GM21367 (cell line): ENCODE measurements around the gene GGT7.
"Not testable (repeated sequence)": the region's sequence is repeated elsewhere in the genome, so short reads cannot be mapped to it uniquely, and the experiment has no call there.

Source experiments
- ATAC-seq: cut with Tn5 transposase; IDR thresholded peaks from one replicate; pipeline ENCODE4 v1.9.1; 2021; ENCODE audit not compliant: unreplicated experiment

GGT7 gene

DNA sequence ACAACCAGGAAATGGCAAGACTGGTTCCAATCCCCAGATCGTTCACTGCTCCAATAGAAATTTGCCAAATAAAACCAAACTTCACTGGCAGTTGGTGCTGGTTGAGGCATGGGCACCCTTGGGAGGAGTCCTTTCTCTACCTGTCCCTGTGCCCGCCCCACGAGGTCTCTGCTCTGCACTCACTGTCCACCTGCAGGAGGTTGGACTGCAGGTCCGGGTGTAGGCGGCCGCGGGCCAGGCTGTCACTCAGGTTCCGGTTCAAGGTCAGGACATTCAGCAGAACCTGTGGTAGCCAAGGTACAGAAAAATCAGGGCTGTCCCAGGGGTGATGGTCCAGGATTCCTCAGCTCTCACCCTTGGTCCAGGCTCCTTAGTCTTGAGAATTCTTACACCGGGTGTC, 22.9 kb downstream of the GGT7 start:
- no peak for ATAC-seq

DNA sequence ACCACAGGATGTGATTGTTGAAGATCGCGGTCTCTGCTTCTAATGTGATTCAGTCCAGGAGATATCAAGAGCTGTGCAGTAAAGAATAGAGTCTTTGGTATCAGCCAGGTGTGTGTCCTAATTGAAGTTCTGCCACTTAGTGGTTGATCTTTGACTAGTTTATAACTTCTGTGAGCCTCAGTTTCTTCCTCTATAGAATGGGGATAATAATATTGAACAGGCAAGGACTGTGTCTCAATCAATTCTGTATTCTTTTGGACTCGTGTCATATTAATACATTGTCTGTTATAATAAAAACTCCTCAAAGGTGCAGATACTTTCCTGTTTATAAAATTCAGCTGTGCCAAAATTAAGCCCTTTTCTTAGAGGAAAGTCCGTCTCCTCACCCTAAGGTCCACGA, 24.1 kb downstream of the GGT7 start:
- ATAC-seq = no peak

DNA sequence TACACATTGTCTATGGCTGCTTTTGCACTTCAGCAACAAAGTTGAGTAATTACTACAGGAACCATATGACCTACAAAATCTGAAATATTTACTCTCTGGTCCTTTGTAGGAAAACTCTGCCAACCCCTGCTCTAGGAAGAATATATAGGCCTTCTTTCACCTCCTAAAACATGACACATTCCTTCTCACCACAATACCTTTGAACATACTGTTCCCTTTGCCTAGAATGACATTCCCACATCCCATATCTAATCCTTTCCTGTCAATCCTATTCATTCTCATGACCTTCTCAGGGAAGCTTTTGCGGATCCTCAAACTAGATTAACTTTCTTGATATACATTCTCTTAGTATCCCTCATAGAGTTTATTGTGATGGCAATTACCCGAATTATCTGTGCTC, 29.2 kb downstream of the GGT7 start:
- no peak for ATAC-seq

DNA sequence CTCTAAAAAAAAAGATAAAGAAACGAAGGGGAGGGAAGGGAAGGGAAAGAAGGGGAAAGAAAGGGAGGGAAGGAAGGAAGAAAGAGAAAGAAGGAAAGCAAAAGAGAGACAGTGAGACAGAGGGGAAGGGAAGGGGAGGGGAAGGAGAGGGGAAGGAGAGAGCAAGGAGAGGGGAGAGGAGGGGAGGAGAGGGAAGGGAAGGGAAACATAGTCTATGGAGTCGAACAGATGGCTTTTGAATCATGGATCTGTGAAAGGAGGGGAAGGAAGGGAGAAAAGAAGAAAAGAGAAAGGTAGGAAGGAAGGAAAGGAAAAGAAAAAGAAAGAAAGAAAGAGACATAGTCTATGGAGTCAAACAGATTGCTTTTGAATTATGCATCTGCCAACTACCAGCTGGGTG, 30.5 kb downstream of the GGT7 start:
- ATAC-seq = no peak

DNA sequence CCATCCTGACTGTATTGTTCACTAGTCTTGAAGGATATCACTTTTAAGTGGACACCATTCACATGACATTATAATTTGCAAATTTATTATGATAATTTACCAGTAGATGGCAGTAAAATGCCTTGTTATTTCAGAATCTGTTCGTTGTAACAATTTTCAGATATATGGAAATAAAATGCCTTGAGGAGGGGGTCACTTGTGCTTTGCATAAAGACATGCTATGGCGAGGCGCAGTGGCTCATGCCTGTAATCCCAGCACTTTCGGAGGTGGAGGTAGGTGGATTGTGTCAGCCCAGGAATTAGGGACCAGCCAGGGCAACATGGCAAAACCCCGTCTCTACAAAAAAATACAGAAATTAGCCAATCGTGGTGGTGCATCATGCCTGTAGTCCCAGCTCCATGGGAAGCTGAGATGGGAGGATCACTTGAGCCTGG, 38.2 kb downstream of the GGT7 start:
- ATAC-seq = no peak

DNA sequence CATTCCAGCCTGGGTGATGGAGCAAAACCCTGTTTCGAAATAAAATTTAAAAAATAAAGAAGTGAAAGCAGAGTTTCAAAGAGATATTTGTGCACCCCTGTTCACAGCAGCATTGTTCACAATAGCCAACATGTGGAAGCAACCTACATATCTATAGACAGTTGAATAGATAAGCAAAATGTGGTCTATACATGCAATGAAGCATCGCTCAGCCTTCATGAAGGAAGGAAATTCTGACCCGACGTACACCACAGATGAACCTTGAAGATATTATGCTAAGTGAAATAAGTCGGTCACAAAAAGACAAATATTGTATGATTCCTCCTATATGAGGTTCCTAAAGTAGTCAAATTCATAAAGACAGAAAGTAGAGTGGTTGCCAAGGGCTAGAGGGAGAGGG, 40.7 kb downstream of the GGT7 start:
- no peak for ATAC-seq

DNA sequence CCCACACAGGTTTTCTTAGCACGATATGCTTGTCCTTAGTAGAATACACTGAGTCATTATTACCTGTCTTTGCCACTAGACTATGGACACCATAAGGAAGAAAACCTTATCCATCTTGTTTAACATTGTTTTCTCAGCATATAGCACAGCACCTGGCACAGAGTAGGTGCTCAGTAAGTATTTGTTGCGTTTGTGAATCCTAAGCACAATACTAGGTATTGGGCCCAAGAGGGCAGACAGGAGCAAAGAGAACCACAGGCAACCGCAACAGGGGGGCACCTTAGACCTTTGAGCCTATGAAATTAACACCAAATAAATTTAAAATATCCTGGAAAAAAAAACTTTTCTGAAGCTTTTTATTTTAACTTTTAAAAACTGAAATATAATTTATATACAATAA, 43.5 kb downstream of the GGT7 start:
- ATAC-seq = no peak

DNA sequence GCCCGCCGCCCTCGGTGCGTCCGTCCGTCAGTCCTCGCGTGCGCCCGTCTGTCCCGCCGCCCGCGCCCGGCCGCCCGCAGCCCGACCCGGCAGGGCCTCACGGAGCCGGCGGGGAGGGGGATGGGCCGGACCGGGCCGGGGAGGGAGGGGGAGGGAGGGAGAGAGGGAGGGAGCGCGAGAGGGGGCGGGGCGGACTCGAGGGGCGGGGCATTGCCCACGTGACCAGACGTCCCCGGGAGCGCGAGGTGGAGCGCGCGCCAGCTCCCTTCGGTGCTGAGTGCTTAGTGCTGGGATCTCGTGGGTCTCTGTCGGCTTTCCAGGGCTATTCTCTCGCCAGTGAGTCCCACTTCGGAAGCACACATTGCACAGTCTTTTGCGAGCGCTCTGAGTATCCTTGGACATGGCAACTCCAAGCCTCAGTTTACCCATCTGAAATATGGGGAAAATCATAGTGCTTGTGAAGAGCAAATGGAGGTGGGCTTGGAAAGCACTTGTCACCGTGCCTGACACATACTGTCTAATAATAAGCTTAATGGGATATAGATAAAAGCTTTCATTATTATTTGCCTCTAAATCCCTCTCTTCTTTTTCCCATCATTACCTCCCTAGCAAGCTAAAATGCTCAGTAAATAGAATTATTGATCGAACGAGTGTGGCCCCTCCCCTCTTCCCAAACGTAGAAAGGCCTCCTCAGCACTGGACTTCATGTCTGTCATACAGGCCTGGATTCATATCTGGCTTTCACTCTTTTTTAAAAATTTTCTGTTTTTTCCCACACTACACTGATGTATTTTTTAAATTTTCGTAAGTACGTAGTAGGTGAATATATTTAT, 46.9 kb downstream of the GGT7 start, which contains the start of gene NCOA6:
TSS of gene NCOA6 (minus strand) at position 122 of the 833 bp plus-strand sequence. CDS start 43,296 bp downstream, outside the sequence.
- peak; percentile 40 for ATAC-seq

DNA sequence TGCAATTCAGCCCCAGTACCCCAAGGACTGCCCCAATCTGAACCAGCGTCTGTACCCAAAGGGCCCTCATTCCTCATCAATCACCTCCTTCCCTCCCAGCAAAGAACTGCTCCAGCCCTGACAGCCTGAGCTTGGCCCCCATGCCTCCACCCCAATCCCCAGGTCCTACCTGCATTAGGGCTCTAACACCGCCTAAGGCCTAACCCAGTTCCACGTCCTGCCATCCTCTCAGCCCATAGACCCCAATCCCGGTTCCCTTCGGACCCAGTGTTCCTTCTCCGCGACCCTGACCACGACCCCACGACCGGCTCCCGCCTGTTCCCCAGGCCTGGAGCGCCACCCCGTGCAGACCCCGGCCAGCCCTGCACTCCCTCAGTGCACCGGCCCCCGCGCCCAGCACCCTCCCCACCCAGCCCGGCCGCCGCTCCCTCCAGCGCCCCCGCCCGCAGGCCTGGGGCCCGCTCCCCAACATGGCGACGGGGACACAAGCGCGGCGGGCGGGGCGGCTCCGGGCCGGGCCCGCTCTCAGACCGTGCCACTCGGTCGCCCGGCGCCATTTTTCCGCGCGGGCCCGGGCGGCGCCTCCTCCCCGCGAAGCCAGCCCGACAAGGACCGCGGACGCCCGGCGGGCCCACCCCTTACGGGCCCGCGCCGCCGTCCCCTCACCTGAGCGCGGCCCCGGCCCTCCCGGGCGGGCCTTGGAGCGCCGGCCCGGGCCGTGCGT, 47.7 kb downstream of the GGT7 start:
- ATAC-seq = peak; percentile 52

DNA sequence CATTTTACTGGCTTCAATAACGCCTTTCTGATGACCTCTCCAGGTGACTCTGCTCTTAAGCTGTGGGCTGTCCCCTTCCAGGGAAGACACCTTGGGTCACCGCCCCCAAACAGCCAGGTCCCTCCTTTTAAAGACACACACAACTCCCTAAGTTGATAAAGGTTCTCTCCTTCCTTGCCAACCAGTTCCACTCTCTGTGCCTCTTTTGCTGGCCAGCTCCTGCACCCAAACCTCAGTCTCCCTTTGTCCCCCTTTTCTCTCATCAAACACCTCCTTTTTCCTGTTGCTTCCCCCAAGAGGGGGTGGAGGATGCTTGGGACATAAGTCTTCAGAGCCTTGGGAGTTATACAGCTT, 48.2 kb downstream of the GGT7 start:
- no peak for ATAC-seq

DNA sequence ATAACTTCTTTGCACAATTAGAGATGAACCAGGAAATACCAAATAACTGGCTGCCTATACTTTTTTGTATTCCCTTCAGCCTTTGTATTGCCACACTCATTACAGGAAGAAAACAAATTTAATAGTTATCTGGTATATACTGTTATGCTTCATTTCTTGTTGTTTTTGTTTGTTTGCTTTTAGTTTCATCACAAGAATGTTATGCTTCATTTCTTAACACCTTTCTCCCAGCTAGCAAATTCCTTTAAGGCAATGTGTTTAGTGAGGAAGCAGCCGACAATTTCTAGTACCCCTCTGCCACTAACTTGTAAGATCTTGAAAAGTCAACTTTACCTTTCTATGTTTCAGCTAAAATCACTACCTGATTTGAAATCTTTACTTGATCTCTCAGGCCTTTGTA, 48.6 kb downstream of the GGT7 start:
- ATAC-seq = no peak

DNA sequence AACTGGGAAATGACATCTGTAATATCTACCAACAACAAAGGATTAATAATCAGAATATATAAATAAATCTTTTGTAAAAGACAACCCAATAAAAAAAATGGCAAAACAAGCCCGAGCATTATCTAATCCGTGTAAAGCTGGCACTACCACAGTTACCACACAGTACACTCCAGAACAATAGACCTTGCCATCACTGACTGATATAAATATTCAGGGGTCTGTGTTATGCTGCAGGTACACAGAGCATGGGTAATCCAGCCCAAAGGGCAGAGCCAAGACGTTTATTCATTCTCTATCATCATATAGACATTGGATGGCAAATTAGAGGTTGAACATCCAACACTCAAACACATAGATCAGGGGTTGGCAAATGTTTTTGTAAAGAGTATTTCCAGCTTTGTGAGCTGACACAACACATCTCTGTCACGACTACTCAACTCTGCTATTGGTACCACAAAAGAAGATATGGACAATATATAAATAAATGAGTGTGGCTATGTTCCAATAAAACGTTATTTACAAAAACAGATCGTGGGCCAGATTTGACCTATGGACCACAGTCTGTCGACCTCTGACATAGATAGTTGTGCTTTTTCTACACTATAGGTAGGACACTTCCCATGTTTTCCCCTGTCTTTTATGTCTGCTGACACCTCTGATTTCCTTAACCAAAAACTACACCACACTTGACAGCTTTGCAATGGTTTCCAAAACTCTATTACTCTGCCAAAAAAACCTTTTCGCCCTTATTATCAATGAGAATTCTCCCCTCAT, 51.7 kb downstream of the GGT7 start:
- no peak for ATAC-seq

DNA sequence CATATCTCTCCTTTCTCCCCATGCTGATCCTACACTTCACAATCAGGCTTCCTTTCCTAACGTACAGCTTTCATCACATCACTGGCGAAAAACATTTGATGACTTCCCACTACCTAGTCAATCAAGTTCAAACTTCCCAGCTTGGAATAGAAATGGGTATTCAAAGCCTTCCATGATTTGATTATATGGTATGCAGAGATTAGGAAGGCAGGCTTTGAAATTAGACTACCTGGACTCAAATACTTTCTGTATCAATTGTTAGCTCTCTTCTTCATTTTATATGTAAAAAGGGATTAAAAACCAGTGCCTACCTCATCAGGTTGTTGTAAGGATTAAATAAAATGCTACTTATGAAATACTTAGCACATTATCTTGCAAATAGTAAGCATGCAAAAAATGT, 54.9 kb downstream of the GGT7 start:
- no peak for ATAC-seq

DNA sequence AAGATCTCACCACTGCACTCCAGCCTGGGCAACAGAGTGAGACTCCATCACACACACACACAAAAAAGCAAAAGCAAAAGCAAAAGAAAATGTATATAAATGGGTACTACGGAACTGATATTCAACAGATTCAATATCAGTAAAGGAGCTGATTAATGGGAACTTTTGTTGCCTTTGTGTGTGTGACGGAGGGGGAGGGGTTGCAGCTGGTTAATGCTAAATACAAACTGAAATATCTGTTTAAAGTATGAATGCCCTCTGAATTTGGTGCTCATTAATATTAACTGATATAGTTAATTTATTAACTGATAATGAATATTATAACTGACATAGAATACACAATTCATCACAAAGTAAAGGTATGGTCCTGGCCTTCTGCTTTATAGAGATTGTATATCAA, 55.6 kb downstream of the GGT7 start:
- ATAC-seq = no peak

DNA sequence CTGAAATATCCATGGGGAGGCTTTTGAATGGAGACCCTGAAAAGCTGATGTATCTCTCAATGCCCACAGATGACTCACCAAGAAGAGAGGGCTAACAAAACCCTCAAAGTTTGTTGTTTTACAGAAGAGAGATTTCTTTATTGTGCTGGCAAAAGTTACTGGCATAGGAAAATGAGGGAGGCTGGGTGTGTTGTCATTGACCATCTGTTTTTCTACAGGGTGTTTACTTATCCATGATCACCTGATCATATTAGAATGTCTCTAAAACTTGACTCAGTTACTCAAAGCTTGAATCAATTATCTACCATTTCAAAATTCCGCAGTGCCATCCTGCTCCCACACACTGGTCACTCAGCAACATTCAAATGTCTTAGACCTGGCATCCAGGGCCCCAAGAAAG, 57.0 kb downstream of the GGT7 start:
- no peak for ATAC-seq

DNA sequence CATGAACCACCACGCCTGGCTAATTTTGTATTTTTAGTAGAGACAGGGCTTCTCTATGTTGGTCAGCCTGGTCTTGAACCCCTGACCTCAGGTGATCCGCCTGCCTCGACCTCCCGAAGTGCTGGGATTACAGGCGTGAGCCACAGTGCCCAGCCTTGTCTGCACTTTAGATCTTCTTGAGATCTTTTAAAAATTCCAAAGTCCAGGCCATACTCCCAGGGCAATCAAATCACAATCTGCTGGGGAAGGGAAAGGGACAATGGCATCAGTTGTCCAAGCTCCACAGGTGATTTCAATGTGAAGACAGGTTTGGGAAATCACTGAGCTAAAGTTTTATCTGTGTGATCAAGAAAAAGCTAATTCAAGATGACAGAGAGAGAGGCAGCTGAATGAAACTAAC, 64.1 kb downstream of the GGT7 start:
- no peak for ATAC-seq

DNA sequence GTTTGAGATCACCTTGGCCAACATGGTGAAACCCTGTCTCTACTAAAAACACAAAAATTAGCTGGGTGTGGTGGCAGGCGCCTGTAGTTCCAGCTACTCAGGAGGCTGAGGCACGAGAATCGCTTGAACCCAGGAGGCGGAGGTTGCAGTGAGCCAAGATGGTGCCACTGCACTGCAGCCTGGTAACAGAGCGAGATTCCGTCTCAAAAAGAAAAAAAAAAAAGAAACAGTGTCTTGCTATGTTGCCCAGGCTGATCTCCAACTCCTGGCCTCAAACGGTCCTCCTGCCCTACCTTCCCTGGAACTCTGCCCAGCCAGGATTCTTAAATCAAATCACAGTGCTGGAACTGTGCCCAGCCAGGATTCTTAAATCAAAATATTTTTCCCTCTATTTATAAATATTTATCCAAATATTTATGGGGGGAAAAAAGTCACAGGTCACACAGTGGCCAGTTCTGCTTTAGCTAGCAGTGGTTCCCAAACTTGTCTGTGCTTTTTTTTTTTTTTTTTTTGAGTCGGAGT, 64.7 kb downstream of the GGT7 start:
- ATAC-seq = not testable (repeated sequence)

DNA sequence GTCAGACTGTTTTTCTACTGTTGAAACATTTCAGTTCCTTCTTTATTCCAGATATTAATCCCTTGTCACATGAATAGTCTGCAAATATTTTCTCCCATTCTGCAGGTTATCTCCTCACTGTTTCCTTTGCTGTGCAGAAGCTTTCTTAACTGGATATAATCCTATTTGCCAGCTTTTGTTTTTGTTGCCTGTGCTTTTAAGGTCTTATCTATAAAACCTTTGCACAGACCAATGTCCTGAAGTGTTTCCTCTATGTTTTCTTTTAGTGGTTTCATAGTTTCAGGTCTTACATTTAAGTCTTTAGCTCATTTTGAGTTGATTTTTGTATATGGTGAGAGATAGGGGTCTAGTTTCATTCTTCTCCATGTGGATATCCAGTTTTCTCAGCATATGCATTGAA, 66.4 kb downstream of the GGT7 start:
- ATAC-seq = no peak

DNA sequence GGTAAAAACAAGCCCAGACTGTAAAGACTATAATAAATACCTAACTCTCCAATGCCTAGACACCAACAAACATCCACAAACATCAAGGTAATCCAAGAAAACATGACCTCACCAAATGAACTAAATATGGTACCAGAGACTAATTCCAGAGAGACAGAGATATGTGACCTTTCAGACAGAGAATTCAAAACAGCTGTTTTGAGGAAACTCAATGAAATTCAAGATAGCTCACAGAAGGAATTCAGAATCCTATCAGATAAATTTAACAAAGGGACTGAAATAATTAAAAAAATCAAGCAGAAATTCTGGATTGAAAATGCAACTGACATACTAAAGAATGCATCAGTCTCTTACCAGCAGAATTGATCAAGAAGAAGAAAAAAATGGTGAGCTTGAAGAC, 73.8 kb downstream of the GGT7 start:
- no peak for ATAC-seq

DNA sequence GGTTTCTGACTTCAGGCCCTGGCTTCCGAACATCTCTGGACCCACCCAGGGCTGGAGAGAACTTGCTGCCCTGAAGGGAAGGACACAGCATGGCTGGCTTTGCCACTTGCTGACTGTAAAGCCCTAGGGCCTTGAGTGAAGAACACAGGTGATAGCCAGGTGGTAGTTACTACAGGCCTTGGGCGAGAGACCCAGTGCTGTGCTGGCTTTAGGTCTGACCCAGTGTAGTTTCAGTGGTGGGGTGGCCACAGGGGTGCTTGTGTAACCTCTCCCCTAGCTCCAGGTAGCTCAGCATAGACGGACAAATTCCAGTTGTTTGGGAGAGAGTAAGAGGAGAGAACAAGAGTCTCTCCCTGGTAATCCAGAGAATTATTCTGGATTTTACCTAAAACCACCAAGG, 74.3 kb downstream of the GGT7 start:
- no peak for ATAC-seq
